ENCODE results near the gene MTA3. TPM values are rescaled to one million over a fixed set of nuclear protein-coding genes. Genes with fewer than 3 reads are reported as not detected.
"Not testable (repeated sequence)": the region's sequence is repeated elsewhere in the genome, so short reads cannot be mapped to it uniquely, and the experiment has no call there.

MTA3 gene
- polyA plus RNA-seq, 4 donors = 57.4 to 76.6 (median 72.0) TPM

DNA sequence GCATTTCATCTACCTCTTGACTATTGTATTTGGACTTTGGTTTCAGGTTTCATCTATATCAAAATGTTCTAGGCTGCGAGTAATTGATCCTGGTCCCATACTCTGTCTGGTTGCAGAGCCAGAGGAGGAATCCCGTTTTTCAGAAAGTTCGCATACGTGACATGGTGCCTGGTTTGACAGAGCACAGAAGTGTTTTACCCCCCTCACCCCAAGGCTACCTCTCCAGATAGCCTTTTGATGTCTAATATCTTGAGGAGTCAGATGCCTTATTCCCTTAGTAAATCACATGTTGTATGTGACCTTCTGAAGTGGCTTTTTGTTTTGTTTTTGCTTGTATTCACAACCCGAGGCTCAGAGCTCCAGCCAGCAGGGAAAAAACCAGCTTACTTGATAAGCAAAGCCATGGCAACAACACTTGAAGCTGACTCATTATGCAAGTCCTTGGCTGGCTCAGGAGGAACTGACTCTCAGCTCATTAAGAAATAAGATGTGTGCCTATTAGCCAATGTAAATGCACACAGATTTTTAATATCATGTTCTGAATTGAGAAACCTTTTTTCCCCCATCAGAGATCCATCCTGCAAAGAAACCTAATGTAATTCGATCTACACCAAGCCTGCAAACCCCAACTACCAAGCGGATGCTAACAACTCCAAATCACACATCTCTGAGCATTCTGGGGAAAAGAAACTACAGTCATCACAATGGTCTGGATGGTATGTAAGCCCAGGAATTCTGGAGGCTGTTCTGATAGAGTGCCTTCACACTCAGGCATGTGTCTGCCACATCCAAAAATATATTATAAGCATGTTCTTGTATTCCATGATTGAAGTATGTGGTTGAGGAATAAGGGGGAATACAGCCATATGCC, 154.1 kb downstream of the MTA3 start:
- DNase-seq (ENCODE audit: low read depth in 4 of 4, low spot score in 3 of 4) = peak in 2 of 4 donors; percentile 5 to 30

DNA sequence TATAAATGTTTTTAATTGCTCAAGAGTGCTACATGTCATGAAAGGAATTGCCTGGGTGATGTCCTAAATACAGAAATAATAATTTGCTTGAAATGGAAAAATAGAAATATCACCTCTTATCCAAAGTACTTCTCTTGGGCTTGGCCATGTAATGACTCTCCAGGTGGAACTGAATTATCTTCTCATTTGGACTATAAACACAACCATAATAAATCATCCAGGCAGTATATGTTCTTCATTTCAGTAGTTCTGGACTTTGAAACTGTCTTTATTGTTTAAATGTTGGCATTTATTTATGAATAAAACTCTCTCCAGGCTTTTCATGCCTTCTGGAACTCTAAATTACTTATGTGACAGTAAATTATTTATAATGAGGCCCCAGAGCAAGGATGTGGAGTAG, 155.0 kb downstream of the MTA3 start:
- DNase-seq (ENCODE audit: low read depth in 4 of 4, low spot score in 3 of 4) = no peak

DNA sequence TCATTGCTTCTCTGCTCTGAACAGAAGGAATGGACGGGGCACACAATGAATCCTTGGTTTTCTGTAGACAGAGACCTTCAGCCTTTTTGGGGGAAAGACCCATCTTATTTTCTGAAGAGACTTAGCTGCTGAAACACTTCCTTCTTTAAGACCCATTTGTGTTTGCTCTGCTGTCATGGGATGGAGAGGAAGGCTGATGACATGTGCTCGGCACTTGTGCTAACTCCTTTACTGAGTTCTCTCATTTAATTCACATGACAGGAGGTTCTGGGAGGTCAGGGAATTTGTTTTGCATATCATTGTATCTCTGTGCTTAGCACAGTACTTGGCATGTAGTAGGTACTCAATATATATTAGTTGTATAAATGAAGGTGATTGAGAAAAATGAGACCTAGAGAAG, 156.5 kb downstream of the MTA3 start:
- no peak for DNase-seq (ENCODE audit: low read depth in 4 of 4, low spot score in 3 of 4)

DNA sequence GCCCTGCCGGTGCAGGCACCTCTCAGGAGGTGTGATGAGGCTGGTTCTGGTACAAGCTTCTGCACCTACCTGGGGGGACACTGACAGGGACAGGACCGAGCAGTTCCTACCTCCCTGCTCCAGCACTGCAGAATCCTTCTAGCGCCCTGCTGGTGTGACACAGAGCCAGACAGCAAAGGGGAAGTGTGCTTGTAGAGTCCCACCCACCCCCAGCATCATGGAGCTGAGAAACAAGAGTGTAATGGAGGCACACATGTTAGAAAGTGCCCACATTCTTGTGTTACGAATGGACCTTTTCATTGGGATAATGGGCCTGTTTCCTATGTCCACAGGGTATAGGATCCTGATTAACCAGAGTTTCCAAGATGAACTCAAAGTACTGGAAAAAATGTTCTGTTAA, 157.2 kb downstream of the MTA3 start:
- DNase-seq (ENCODE audit: low read depth in 4 of 4, low spot score in 3 of 4) = no peak

DNA sequence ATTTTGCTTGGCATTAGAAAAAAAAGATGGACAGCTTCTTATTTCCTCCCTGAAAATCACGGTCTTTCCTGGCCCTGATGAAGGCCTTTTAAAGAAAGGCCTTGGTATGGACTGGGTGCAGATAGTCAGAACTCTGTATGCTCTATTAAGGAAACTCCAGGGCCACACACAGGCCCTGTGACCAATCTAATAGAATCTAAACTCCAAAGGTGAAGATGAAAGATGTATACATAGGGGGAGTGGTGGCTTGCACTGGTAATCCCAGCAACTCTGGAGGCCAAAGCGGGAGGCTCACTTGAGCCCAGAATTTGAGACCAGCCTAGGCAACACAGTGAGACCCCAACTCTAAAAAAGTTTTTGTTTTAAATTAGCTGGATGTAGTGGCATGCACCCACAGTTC, 158.2 kb downstream of the MTA3 start:
- no peak for DNase-seq (ENCODE audit: low read depth in 4 of 4, low spot score in 3 of 4)

DNA sequence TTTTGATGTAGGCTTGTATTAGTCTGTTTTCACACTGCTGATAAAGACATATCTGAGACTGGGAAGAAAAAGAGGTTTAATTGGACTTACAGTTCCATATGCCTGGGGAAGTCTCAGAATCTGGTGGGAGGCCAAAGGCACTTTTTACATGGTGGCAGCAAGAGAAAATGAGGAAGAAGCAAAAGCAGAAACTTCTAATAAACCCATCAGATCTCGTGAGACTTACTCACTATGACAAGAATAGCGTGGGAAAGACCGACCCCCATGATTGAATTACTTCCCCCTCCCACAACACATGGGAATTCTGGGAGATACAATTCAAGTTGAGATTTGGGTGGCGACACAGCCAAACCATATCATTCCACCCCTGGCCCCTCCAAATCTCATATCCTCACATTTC, 162.9 kb downstream of the MTA3 start:
- DNase-seq (ENCODE audit: low read depth in 4 of 4, low spot score in 3 of 4) = not testable (repeated sequence)

DNA sequence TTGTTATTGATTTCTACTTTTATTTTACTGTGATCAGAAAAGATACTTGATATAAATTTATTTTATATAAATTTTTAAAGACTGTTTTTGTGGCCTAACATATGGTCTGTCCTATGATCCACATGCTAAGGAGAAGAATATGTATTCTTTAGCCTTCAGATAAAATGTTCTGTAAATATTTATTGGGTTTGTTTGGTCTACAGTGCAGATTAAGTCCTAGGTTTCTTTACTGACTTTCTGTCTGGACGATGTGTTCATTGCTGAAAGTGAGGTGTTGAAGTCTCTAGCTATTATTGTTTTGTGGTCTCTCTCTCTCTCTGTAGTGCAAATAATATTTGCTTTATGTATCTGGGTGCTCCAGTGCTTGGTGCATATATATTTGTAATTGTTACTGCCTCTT, 165.4 kb downstream of the MTA3 start:
- DNase-seq (ENCODE audit: low read depth in 4 of 4, low spot score in 3 of 4) = no peak

DNA sequence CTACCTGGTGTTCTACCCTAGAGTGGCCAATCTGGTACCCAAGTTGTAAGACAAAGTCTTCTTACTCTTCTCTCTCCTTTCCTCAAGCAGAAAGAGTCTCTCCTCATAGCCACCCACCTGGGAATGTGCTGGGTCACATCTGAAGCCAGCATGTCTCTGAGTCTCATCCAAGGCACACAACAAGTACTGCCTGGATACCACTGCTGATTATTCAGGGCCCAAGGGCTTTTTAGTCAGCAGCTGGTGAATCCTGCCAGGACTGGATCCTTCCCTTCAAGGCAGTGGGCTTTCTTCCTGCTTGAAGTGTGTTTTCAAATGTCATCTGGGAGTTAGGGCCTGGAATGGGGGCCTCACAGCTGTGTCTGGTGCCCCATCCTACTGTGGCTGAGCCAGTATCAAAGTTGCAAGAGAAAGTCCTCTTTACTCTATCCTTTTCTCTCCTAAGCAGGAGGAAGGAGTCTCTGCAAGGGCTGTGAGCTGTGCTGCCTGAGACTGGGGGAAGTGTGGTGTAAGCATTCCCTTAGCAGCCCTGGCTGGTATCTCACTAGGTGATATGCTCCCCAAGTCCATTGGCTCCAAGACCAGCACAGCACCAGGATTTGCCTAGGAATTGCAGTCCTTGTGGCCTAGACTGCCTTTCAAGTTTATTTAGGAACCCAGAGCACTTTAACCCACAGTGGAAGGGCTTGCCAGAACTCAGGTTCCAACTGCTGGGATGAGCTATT, 168.3 kb downstream of the MTA3 start:
- no peak for DNase-seq (ENCODE audit: low read depth in 4 of 4, low spot score in 3 of 4)

DNA sequence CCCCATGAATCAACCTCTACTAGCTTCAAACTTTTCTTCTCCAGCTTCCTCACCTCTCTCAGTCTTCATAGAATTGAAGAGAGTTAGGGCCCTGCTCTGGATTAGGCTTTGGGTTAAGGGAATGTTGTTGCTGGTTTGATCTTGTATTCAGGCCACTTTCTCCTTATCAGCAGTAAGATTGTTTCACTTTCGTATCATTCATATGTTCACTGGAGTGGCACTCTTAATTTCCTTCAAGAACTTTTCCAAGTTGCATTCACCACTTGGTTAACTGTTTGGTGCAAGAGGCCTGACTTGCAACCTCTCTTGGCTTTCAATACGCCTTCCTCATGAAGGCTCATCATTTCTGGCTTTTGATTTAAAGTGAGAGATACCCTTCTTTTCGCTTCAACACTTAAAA, 172.7 kb downstream of the MTA3 start:
- DNase-seq (ENCODE audit: low read depth in 4 of 4, low spot score in 3 of 4) = no peak

DNA sequence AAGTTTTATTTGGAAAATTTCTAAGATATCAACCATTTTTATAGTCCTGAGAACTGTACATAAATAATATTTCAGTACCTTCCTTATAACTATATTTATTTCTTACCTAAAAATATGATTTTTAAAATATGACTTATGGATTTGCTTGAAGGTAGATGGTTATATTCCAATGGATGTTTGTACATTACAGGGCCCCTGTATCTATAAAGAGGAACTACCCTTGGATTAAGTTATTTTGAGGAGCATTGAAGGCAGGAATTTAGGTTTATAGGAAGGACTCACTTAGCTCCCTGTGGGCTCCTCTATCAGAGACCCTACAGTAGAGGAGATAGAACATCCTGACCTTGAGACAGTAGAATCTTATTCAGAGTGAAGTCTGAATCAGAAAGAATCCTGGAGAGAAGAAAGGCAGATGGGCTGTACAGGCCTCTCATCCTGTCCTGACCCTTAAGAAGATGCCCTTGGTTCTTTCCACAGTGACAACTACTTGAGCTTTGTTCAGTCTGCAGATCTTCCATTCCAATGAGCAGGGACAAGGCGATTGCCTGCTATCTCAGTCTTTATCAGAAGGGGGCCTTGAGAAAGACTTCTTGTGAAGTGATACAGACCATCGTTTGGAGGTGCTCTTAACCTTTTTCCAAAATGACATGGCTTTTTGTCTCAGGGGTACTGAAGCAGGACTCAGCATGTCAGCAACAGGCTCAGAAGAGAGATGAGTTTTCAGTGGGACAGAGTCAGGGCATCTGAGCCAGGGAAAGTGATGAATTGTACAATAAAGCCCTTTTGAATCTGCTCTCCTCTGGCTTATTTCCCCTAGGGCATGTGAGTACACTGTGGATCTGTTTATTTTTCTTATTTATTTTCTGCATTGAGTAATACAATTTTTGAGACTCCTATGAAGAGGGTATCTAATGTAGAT, 174.6 kb downstream of the MTA3 start:
- no peak for DNase-seq (ENCODE audit: low read depth in 4 of 4, low spot score in 3 of 4)

DNA sequence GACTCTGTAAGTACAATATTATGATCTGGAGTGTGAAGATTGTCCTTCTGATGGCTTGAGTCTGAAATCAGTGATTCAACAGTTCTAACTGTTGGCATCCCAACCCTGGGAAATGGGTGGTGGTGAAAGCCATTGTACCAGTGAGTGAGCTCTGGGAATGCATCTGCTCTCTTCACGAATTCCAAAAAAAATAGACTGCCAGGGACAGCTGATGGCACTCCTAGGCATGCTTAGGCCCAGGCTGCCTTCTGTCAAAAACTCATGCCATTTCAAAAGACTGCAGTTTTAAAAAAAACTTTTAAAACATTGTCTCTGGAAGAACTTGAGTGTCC, 175.2 kb downstream of the MTA3 start:
- no peak for DNase-seq (ENCODE audit: low read depth in 4 of 4, low spot score in 3 of 4)

DNA sequence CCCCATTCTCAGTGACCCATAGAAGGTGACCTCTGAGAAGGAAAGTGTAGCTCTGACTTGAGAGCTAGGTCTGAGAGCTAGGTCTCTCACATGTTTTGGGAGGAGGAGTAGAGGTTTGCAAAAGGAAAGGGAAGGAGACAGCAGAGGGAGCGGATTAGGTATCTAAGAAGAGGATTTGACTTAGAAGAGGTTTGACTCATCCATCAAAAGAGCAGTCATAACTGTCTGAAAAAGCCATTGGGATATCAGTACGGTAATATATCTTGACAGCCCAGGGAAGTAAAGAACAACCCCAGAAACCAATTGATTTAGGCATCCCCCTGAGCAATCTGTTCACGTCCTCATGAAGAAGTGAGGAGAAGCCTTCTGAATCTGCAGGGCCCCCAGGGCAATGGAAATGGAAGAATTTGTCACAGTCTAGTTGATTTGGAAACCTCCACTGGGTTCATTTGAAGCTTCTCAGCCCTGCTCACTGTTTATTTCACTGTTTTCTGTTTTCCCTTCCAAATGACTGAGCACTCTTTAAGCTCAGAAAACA, 176.2 kb downstream of the MTA3 start:
- DNase-seq (ENCODE audit: low read depth in 4 of 4, low spot score in 3 of 4) = no peak

DNA sequence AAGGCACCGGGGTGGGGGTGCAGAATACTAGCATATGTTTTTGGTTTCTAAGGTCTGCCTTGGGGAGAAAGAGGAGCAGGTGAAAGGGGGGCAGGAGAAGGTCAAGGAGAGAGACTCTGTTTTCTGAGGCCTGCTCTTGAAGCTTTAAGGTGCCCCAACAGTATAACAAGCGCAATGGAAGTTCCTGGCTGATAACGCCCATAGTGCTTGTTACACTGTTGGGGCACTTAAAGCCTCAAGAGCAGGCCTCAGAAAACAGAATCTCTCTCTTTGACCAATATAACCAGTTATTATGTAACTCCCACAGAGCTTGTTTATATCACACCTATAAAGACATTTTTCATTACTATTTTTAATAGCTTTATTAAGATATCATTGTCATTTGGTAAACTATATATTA, 179.0 kb downstream of the MTA3 start:
- DNase-seq (ENCODE audit: low read depth in 4 of 4, low spot score in 3 of 4) = no peak

DNA sequence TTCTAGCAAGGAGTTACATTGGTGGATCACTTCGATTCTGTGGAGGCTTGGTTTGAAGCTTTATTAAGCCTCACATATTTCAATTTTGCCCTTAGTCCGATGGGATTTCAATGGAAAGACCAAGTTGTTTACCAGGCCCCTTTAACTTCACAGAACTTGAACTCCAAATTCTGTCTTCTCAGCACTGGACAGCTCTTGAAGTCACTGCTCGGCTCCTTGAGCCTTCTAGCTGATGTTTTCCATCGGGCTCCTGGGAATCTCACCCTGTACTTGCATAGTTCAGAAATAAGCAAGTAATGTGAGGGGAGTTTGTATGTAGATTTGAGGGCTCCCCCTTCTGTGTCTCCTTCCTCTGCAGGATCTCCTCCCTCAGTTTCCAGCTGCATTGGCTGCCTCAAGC, 180.4 kb downstream of the MTA3 start:
- DNase-seq (ENCODE audit: low read depth in 4 of 4, low spot score in 3 of 4) = no peak

DNA sequence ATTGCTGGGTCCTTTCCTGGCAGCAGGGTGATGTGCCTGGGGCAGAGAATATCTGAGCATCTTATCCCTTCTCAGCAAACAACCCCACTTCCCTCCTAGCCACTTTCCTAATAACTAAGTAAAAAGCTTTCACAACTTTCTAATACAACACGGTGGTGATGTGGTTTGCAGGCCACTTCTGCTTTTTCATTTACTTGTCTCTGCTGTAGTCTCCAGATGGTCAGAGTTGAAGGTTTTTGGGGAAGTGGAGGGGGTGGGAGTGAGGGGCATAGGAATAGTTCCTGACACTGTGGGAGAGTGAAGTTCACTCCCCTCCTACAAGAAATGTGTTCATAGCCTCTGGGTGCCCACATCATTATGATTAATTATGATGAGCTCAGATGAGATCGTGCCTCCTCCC, 183.9 kb downstream of the MTA3 start:
- DNase-seq (ENCODE audit: low read depth in 4 of 4, low spot score in 3 of 4) = no peak

DNA sequence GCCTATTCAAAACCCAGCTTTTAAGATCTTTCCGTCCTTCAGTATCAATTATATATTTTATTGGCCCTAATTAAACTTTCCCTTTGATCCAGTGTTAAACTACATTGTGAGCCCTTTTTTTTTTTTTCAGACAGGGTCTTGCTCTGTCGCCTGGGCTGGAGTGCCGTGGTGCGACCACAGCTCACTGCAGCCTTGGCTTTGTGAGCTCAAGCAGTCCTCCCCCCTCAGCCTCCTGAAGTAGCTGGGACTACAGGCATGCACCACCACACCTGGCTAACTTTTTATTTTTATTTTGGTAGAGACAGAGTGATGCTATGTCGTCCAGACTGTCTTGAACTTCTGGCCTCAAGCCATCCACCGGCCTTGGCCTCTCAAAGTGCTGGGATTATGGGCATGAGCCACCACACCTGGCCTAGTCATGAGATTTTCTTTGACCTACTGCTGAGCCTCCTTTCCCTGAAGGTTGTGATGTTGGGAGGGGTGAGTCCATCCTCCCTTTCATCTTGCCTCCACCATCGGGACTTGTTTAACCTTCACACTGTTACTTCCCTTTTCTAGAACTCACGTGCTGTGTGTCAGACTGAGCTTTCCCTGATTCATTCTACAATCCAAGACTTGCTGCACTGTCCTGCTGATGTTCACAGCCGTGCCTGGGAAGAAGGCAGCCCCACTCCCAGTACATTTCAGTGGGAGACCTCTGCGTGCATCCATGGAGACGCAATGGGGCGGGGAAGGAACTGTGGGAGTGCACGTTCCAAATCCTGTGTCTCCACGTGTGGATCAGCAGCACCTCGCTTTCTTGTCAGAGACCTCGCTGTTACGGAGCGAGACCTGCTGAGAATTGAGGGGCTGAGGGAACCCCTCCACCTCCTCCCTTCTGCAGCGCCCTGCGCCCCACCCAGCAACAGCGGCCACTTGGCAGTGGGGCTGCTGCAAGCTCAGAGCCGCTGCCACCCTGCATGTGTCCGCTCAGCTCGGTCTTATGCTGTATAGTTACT, 184.7 kb downstream of the MTA3 start:
- no peak for DNase-seq (ENCODE audit: low read depth in 4 of 4, low spot score in 3 of 4)

DNA sequence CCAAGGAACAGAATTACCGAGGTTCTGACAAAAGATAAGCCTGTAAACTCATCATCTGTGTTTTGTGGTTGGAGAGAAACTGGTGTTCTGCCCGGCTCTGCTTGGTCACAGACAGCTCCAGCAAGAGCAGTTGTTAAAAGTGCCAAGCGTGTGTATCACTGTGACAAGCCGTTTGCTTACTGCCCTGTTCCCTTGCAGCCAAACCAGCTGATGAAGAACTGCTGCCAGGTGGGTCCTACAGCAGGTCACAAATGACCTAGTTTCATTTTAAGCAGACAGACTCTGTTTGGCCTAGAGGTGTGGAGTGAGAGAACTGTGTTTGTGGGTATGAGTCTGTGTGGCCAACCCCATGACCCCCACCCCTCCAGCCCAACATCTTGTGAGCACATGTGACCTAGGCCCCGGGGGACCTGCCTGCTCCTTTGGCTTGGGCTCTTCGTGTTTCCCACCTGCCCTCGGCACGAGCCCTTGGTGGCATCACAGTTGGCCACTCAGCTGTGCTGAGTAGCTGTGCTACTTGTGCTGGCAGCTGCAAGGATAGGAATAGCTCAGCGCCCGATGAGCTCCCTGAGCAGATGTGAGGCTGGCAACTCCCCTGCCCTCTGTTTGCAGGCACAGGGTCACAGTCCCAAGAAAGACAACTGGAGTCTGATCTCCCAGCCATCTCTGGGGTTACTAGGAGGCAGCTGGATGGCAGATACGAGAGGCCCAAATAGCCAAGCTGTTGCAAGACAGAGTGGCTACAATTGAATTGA, 185.8 kb downstream of the MTA3 start:
- DNase-seq (ENCODE audit: low read depth in 4 of 4, low spot score in 3 of 4) = no peak

DNA sequence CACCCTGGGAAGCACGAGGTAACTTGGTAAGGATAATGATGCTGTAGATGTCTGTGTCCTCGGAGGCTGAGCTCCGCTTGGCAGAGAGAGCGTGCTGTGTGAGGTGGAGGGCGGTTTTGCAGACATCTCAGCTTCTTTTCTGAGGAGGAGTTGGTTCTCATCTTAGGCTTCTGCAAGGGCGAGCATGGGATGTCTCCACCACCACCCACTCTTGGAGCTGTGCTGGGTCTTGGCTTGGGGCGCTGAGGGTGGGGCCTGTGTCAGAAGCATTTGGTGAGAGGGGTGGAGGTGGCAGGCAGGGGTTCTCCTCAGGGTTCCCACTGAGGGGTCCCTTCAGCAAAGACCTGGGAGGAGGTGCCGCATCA, 186.3 kb downstream of the MTA3 start:
- no peak for DNase-seq (ENCODE audit: low read depth in 4 of 4, low spot score in 3 of 4)

All from right renal pelvis (tissue), 4 donors.